HEK293 (cell line): ENCODE measurements around the gene RIN3.

Source experiments
- CTCF ChIA-PET: fragments of 350-600 bp; formaldehyde crosslinking; extraction: SDS; loops from one replicate; lab custom pipeline; 2021; ENCODE audit warnings: antibody characterized with exemption; lab: Yijun Ruan, JAX
- POLR2A ChIA-PET: fragments of 300-600 bp; formaldehyde crosslinking; extraction: SDS; loops from one replicate; lab custom pipeline; 2020; ENCODE audit warnings: antibody characterized with exemption, inconsistent platforms; lab: Yijun Ruan, JAX
- H3K27ac ChIP-seq: fragments of 200-500 bp; sonication (Bioruptor generic); 2 replicates; pipeline ENCODE4 v1.5.1; 2014; ENCODE audit warnings: low read depth, low read length, control low read depth, inconsistent platforms; ENCODE audit errors: extremely low read depth
- H3K36me3 ChIP-seq, 2 experiments: fragments of 200-500 bp in 1 of 2; sonication (Bioruptor generic) in 1 of 2; 1 replicate in 1 of 2; 2 replicates in 1 of 2; pipeline ENCODE4 v1.5.1; 2014 to 2017; ENCODE audit warnings: inconsistent platforms in 2 of 2, low read length in 2 of 2; ENCODE audit not compliant: control insufficient read depth in 2 of 2, insufficient read depth in 1 of 2
- H3K4me1 ChIP-seq: fragments of 200-500 bp; sonication (Bioruptor generic); 2 replicates; pipeline ENCODE4 v1.5.1; 2014; ENCODE audit warnings: mild to moderate bottlenecking, low read length, inconsistent platforms; ENCODE audit not compliant: control insufficient read depth, insufficient read depth
- H3K4me3 ChIP-seq: 2 replicates; pipeline ENCODE4 v1.5.1; 2011; ENCODE audit warnings: low read depth, mild to moderate bottlenecking, control low read depth, low read length, moderate library complexity
- H3K9me3 ChIP-seq: fragments of 200-500 bp; sonication (Bioruptor generic); 2 replicates; pipeline ENCODE4 v1.5.1; 2014; ENCODE audit warnings: low read depth, low read length, inconsistent platforms; ENCODE audit not compliant: control insufficient read depth, insufficient read depth
- EGR2 ChIP-seq: fragments of 450-650 bp; formaldehyde crosslinking; IDR thresholded peaks from 2 replicates; pipeline ENCODE4 v1.5.1; 2016; ENCODE audit warnings: low read depth, missing biosample characterization, missing genetic modification characterization
- HOXA7 ChIP-seq: sonication (generic); formaldehyde crosslinking; IDR thresholded peaks from 2 replicates; pipeline ENCODE4 v1.8.1; 2022; ENCODE audit warnings: missing genetic modification reagents, borderline replicate concordance
- PRDM1 ChIP-seq: fragments of 450-650 bp; formaldehyde crosslinking; IDR thresholded peaks from 2 replicates; pipeline ENCODE4; 2016; ENCODE audit warnings: missing biosample characterization, missing genetic modification characterization
- RBAK ChIP-seq: fragments of 450-650 bp; formaldehyde crosslinking; IDR thresholded peaks from 2 replicates; pipeline ENCODE4 v1.5.1; 2016; ENCODE audit warnings: missing biosample characterization, missing genetic modification characterization
- WT1 ChIP-seq: fragments of 450-650 bp; formaldehyde crosslinking; IDR thresholded peaks from 2 replicates; pipeline ENCODE4 v1.5.1; 2016; ENCODE audit warnings: missing biosample characterization, missing genetic modification characterization
- ZBTB20 ChIP-seq: fragments of 450-650 bp; formaldehyde crosslinking; IDR thresholded peaks from 2 replicates; pipeline ENCODE4 v1.5.1; 2016; ENCODE audit warnings: missing biosample characterization, missing genetic modification characterization
- ZFHX2 ChIP-seq: fragments of 450-650 bp; formaldehyde crosslinking; conservative IDR thresholded peaks from 2 replicates; pipeline ENCODE4 v1.5.1; 2016; ENCODE audit warnings: missing biosample characterization, missing genetic modification characterization
- ZNF529 ChIP-seq: fragments of 450-650 bp; formaldehyde crosslinking; IDR thresholded peaks from 2 replicates; pipeline ENCODE4 v1.5.1; 2017; ENCODE audit warnings: missing genetic modification characterization, missing biosample characterization; ENCODE audit not compliant: insufficient replicate concordance
- ZNF549 ChIP-seq: fragments of 450-650 bp; IDR thresholded peaks from 2 replicates; pipeline ENCODE4 v1.5.1; 2018; ENCODE audit warnings: missing biosample characterization, missing genetic modification characterization, mild to moderate bottlenecking, inconsistent platforms, moderate library complexity
- ZNF660 ChIP-seq: fragments of 450-650 bp; IDR thresholded peaks from 2 replicates; pipeline ENCODE4 v1.5.1; 2018; ENCODE audit warnings: missing biosample characterization, mild to moderate bottlenecking, missing genetic modification characterization
- ZSCAN30 ChIP-seq: fragments of 450-650 bp; IDR thresholded peaks from 2 replicates; pipeline ENCODE4 v1.5.1; 2018; ENCODE audit warnings: missing biosample characterization, mild to moderate bottlenecking, missing genetic modification characterization, moderate library complexity
- TF ChIP-seq, protein P1 (sequence below): IDR thresholded peaks from 2 replicates; pipeline ENCODE4 v1.6.1; 2011; ENCODE audit warnings: mild to moderate bottlenecking, low read depth, low read length, borderline replicate concordance
- TF ChIP-seq, protein P2 (sequence below): fragments of 450-650 bp; formaldehyde crosslinking; IDR thresholded peaks from 2 replicates; pipeline ENCODE4 v1.5.1; 2017; ENCODE audit warnings: missing biosample characterization, missing genetic modification characterization
- TF ChIP-seq, protein P3 (sequence below): fragments of 450-650 bp; formaldehyde crosslinking; IDR thresholded peaks from 2 replicates; pipeline ENCODE4 v1.5.1; 2016; ENCODE audit warnings: missing biosample characterization, missing genetic modification characterization, borderline replicate concordance
- TF ChIP-seq, protein P4 (sequence below): fragments of 450-650 bp; formaldehyde crosslinking; IDR thresholded peaks from 2 replicates; pipeline ENCODE4; 2016; ENCODE audit warnings: missing biosample characterization, missing genetic modification characterization

RIN3 gene

DNA sequence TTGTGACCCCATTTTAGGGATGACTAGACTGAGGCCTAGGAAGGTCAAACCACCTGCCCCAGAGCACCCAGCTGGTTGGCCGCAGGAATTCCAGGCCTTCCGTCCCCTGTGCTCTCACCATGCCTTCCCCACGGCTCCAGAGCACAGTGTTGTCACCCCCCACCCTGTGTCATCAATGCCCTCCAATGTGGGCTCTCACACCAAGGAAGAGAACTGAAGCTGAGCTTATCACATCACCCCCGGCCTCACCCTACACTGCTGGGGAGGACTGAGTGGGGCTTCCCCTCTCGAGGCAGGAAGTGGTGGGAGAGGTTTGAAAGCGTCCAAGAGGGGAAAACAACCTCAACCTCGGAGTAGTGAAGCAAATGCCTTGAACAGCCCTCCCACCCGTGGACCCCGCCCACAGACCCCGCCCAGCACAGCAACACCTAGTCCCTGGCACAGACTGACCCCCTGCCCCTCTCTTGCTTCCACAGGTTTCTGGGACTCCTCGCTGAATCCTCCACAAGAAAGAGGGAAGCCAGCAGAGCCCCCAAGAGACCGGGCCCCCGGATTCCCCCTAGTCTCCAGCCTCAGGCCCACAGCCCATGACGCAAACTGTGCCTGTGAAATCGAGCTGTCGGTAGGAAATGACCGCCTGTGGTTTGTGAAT is 137.7 kb downstream of the RIN3 start:
- Histone ChIP-seq H3K36me3 (no peaks in the 10 kb centered on the region), H3K27ac (no peak overlapping the region), H3K4me1 (no peaks in the 10 kb centered on the region), H3K4me3 (no peak overlapping the region), H3K9me3 (no peaks in the 10 kb centered on the region)
- TF ChIP-seq, protein P1, sequence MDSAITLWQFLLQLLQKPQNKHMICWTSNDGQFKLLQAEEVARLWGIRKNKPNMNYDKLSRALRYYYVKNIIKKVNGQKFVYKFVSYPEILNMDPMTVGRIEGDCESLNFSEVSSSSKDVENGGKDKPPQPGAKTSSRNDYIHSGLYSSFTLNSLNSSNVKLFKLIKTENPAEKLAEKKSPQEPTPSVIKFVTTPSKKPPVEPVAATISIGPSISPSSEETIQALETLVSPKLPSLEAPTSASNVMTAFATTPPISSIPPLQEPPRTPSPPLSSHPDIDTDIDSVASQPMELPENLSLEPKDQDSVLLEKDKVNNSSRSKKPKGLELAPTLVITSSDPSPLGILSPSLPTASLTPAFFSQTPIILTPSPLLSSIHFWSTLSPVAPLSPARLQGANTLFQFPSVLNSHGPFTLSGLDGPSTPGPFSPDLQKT = no peak
- TF ChIP-seq, protein P2, sequence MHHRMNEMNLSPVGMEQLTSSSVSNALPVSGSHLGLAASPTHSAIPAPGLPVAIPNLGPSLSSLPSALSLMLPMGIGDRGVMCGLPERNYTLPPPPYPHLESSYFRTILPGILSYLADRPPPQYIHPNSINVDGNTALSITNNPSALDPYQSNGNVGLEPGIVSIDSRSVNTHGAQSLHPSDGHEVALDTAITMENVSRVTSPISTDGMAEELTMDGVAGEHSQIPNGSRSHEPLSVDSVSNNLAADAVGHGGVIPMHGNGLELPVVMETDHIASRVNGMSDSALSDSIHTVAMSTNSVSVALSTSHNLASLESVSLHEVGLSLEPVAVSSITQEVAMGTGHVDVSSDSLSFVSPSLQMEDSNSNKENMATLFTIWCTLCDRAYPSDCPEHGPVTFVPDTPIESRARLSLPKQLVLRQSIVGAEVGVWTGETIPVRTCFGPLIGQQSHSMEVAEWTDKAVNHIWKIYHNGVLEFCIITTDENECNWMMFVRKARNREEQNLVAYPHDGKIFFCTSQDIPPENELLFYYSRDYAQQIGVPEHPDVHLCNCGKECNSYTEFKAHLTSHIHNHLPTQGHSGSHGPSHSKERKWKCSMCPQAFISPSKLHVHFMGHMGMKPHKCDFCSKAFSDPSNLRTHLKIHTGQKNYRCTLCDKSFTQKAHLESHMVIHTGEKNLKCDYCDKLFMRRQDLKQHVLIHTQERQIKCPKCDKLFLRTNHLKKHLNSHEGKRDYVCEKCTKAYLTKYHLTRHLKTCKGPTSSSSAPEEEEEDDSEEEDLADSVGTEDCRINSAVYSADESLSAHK (tag by site-specific recombination) = no peak
- TF ChIP-seq ZNF529 (tag by site-specific recombination) = no peak
- TF ChIP-seq PRDM1 (tag by site-specific recombination) = no peak
- no peak for TF ChIP-seq ZNF660 (tag by site-specific recombination)
- TF ChIP-seq WT1 (tag by site-specific recombination) = no peak
- TF ChIP-seq ZFHX2 (tag by site-specific recombination) = 0 out of 2 replicates have a peak, but pooled peaks have one; percentile 13
- peak; percentile 61 for TF ChIP-seq EGR2
- TF ChIP-seq RBAK (tag by site-specific recombination) = no peak
- ChIA-PET CTCF (no interaction called here), POLR2A (no interaction called here)

DNA sequence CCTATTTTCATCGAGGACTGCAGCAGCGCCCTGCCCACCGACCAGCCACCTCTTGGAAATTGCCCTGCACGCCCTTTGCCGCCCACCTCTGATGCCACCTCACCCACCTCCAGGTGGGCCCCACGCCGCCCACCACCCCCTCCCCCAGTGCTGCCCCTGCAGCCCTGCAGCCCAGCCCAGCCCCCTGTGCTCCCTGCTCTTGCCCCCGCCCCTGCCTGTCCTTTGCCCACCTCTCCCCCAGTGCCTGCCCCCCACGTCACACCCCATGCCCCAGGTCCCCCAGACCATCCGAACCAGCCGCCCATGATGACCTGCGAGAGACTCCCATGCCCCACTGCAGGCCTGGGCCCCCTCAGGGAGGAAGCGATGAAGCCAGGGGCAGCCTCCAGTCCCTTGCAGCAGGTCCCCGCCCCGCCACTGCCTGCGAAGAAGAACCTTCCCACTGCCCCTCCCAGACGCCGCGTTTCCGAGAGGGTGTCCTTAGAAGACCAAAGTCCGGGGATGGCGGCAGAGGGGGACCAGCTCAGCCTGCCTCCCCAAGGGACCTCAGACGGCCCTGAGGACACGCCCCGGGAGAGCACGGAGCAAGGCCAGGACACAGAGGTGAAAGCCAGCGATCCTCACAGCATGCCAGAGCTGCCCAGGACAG is 138.3 kb downstream of the RIN3 start:
- Histone ChIP-seq H3K27ac (no peak overlapping the region), H3K4me3 (no peak overlapping the region), H3K4me1 (no peaks in the 10 kb centered on the region), H3K36me3 (no peaks in the 10 kb centered on the region), H3K9me3 (no peaks in the 10 kb centered on the region)
- no peak for TF ChIP-seq ZNF549 (tag by site-specific recombination)
- ChIA-PET POLR2A (no interaction called here), CTCF (no interaction called here)

DNA sequence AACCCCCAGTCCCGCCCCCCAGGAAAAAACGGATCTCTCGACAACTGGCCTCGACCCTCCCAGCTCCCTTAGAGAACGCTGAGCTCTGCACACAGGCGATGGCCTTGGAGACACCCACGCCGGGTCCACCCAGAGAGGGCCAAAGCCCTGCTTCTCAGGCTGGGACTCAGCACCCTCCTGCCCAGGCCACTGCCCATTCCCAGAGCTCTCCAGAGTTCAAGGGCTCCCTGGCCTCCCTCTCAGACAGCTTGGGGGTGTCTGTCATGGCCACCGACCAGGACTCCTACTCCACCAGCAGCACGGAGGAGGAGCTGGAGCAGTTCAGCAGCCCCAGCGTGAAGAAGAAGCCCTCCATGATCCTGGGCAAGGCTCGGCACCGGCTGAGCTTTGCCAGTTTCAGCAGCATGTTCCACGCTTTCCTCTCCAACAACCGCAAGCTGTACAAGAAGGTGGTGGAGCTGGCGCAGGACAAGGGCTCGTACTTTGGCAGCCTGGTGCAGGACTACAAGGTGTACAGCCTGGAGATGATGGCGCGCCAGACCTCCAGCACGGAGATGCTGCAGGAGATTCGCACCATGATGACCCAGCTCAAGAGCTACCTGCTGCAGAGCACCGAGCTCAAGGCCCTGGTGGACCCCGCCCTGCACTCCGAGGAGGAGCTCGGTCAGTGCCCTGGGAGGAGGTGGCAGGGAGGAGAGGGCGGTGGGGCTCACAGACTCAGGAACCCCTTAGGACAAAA is 139.0 kb downstream of the RIN3 start:
- ChIA-PET CTCF (no interaction called here), POLR2A (no interaction called here)
- no peak overlapping the region for H3K27ac ChIP-seq
- H3K36me3 ChIP-seq = no peaks in the 10 kb centered on the region
- H3K9me3 ChIP-seq = no peaks in the 10 kb centered on the region
- TF ChIP-seq ZBTB20 (no peak), HOXA7 (CRISPR knock-in tag) (no peak), ZSCAN30 (tag by site-specific recombination) (no peak)
- TF ChIP-seq, protein P3, sequence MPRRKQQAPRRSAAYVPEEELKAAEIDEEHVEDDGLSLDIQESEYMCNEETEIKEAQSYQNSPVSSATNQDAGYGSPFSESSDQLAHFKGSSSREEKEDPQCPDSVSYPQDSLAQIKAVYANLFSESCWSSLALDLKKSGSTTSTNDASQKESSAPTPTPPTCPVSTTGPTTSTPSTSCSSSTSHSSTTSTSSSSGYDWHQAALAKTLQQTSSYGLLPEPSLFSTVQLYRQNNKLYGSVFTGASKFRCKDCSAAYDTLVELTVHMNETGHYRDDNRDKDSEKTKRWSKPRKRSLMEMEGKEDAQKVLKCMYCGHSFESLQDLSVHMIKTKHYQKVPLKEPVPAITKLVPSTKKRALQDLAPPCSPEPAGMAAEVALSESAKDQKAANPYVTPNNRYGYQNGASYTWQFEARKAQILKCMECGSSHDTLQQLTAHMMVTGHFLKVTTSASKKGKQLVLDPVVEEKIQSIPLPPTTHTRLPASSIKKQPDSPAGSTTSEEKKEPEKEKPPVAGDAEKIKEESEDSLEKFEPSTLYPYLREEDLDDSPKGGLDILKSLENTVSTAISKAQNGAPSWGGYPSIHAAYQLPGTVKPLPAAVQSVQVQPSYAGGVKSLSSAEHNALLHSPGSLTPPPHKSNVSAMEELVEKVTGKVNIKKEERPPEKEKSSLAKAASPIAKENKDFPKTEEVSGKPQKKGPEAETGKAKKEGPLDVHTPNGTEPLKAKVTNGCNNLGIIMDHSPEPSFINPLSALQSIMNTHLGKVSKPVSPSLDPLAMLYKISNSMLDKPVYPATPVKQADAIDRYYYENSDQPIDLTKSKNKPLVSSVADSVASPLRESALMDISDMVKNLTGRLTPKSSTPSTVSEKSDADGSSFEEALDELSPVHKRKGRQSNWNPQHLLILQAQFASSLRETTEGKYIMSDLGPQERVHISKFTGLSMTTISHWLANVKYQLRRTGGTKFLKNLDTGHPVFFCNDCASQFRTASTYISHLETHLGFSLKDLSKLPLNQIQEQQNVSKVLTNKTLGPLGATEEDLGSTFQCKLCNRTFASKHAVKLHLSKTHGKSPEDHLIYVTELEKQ (tag by site-specific recombination) = no peak
- TF ChIP-seq, protein P4, sequence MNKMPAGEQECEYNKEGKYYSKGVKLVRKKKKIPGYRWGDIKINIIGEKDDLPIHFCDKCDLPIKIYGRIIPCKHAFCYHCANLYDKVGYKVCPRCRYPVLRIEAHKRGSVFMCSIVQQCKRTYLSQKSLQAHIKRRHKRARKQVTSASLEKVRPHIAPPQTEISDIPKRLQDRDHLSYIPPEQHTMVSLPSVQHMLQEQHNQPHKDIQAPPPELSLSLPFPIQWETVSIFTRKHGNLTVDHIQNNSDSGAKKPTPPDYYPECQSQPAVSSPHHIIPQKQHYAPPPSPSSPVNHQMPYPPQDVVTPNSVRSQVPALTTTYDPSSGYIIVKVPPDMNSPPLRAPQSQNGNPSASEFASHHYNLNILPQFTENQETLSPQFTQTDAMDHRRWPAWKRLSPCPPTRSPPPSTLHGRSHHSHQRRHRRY (tag by site-specific recombination) = no peak
- TF ChIP-seq, all 188 proteins: peak for 0
- no peaks in the 10 kb centered on the region for H3K4me1 ChIP-seq
- H3K4me3 ChIP-seq = no peak overlapping the region
